ENCODE measurements around the gene MCF2.

DNA sequence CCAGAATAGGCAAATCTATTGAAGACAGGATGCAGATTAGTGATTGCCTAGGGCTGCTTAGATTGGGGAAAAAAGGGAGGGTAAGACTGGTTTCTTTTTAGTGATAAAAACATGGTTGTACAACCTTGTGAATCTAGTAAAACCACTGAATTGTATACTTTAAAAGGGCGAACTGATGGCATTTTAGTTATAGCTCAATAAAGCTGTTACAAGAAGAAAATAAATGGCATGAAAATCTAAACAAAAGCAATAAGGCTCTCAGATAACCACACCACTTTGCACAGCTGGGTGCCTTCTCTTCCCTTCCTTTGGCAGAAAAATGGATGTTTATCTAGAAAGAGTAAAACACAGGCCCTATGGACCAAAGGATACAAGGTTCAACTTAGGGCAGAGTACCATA is 107.9 kb downstream of the MCF2 start:
- TF ChIP-seq, protein P1, sequence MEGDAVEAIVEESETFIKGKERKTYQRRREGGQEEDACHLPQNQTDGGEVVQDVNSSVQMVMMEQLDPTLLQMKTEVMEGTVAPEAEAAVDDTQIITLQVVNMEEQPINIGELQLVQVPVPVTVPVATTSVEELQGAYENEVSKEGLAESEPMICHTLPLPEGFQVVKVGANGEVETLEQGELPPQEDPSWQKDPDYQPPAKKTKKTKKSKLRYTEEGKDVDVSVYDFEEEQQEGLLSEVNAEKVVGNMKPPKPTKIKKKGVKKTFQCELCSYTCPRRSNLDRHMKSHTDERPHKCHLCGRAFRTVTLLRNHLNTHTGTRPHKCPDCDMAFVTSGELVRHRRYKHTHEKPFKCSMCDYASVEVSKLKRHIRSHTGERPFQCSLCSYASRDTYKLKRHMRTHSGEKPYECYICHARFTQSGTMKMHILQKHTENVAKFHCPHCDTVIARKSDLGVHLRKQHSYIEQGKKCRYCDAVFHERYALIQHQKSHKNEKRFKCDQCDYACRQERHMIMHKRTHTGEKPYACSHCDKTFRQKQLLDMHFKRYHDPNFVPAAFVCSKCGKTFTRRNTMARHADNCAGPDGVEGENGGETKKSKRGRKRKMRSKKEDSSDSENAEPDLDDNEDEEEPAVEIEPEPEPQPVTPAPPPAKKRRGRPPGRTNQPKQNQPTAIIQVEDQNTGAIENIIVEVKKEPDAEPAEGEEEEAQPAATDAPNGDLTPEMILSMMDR (IDR thresholded peaks at IDR 0.05), result no peak
- TF ChIP-seq EP300 (IDR thresholded peaks at IDR 0.05) (no peak), POLR2A (IDR thresholded peaks at IDR 0.05) (no peak)

Data from ovary (tissue), 3 donors.